Spinal cord (tissue), 10 donors: Measurements from ENCODE around the gene ZNF862. TPM values are rescaled to one million over a fixed set of nuclear protein-coding genes. Genes with fewer than 3 reads are reported as not detected.

ENCODE experiments used
- DNase-seq, 6 donors: peaks; one replicate each; pipeline versions ENCODE4 v3.0.0 to v3.0.0-alpha.2; 2013 to 2015; ENCODE audit warnings: low spot score in 6 of 6, low read depth in 4 of 6
- H3K27ac ChIP-seq: one replicate; pipeline ENCODE4 v1.5.1; 2013; ENCODE audit warnings: low read depth, low read length, control low read depth
- H3K27me3 ChIP-seq: one replicate; pipeline ENCODE4 v1.6.1; 2013; ENCODE audit warnings: low read length; ENCODE audit not compliant: control insufficient read depth, insufficient read depth
- H3K36me3 ChIP-seq: one replicate; pipeline ENCODE4 v1.6.1; 2013; ENCODE audit warnings: low read length; ENCODE audit not compliant: control insufficient read depth, insufficient read depth
- H3K4me1 ChIP-seq: one replicate; pipeline ENCODE4 v1.6.1; 2013; ENCODE audit warnings: low read length; ENCODE audit not compliant: control insufficient read depth, insufficient read depth
- H3K4me3 ChIP-seq: one replicate; pipeline ENCODE4 v1.5.1; 2013; ENCODE audit warnings: low read depth, low read length, control low read depth
- H3K9me3 ChIP-seq: one replicate; pipeline ENCODE4 v1.6.1; 2013; ENCODE audit warnings: low read length; ENCODE audit not compliant: control insufficient read depth, insufficient read depth
- WGBS: methylation state at CpG from one replicate; pipeline ENCODE4 v1.1.5; 2013; ENCODE audit warnings: missing lambda C conversion rate; ENCODE audit not compliant: insufficient coverage; 5-methylcytosine and 5-hydroxymethylcytosine counted together
- polyA plus RNA-seq, 2 donors: library from polyadenylated mRNA; unstranded; fragments of 120-200 nt; gene quantifications; one replicate each; pipeline ENCODE4 v1.2.1, GENCODE V29; 2013; ENCODE audit not compliant: insufficient read length in 2 of 2
- total RNA-seq, 2 donors: library from RNA; depleted of rRNA in 1 of 2; stranded (reverse); fragments of 120-200 nt in 1 of 2; fragments of >200 nt in 1 of 2; gene quantifications; one replicate each; pipeline versions ENCODE4 v1.2.3 to v1.2.4, GENCODE V29; 2013 to 2014
- donor health status: healthy.

The ZNF862 gene
- total and polyA plus RNA-seq, 4 donors = 10.3 to 27.9 (median 22.2) TPM

DNA sequence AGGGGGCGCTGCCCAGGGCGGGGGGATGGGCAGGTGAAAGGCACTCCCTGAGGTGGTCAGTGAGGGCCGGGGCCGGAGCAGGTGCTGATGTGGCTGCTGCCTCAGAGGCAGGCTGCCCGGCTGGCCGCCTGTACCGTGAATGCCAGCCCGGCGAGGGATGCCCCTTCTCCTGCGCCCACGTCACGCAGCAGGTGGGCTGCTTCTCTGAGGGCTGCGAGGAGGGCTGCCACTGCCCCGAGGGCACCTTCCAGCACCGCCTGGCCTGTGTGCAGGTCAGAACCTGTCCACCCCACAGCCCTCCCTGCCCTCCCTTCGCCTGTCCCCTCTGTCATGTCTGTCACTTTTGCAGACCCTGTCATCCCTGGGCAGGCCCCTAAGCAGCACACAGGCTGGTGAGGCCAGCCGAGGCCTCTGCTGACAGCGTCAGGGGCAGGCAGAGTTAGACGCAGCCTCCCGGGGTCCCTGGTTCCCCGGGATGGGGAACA, 21.9 kb upstream of the ZNF862 start:
- WGBS = 76% methylated on average over 19 of the region's 21 CpGs

DNA sequence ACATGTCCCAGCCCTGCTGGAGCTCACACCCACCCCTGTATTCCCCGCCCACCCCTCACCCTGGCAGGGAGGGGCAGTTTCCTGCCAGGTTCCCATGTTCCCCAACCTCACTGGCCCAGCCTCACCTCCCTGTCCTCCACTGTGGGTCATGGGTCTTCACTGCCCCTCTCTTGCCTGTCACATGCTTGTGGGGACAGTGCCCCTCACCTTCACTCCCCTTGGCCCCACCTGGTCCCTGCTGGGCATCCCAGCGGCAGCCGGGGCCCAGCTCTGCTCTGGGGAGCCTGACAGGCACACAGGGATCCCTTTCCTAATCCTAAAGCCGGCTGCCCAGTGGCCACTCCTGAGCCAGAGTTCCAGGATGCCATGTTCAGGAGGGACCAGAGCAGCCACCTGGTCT, 21.4 kb upstream of the ZNF862 start:
- Histone ChIP-seq H3K36me3 (peaks cover 22% of the 10 kb centered on the region), H3K4me3 (no peak overlapping the region), H3K27me3 (no peaks in the 10 kb centered on the region), H3K9me3 (no peaks in the 10 kb centered on the region), H3K27ac (no peak overlapping the region), H3K4me1 (peaks cover 4% of the 10 kb centered on the region)
- 65% methylated on average over 4 of the region's 4 CpGs for WGBS
- no peak for DNase-seq

More for the DNA sequence above, 21.9 kb upstream of the ZNF862 start:
- Histone ChIP-seq H3K27ac (no peak overlapping the region), H3K36me3 (peaks cover 24% of the 10 kb centered on the region), H3K27me3 (no peaks in the 10 kb centered on the region), H3K4me3 (no peak overlapping the region), H3K4me1 (peaks cover 4% of the 10 kb centered on the region), H3K9me3 (no peaks in the 10 kb centered on the region)
- no peak for DNase-seq

DNA sequence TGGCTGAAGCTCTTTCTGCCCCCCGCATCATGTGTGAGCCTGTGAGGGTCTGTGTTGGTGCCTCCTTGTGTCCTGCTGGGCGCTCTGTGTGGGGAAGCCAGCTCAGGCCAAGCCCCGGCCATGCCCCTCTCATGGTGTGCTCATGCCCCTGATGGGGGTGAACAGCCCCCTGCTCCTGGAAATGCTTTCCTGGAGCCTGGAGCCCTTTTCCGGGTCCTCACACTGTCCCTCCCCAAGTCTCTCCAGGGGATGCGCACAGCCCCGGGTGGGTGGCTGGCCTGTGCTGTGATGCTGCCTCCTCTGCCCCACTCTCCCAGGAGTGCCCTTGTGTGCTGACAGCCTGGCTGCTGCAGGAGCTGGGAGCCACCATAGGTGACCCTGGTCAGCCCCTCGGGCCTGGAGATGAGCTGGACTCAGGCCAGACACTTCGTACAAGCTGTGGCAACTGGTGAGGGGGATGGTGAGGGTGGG, 20.8 kb upstream of the ZNF862 start:
- H3K9me3 ChIP-seq = no peaks in the 10 kb centered on the region
- DNase-seq = no peak
- no peaks in the 10 kb centered on the region for H3K27me3 ChIP-seq
- 77% methylated on average over 8 of the region's 8 CpGs for WGBS
- H3K36me3 ChIP-seq = peaks cover 18% of the 10 kb centered on the region
- H3K4me1 ChIP-seq = peaks cover 4% of the 10 kb centered on the region
- no peak overlapping the region for H3K27ac ChIP-seq
- H3K4me3 ChIP-seq = no peak overlapping the region

DNA sequence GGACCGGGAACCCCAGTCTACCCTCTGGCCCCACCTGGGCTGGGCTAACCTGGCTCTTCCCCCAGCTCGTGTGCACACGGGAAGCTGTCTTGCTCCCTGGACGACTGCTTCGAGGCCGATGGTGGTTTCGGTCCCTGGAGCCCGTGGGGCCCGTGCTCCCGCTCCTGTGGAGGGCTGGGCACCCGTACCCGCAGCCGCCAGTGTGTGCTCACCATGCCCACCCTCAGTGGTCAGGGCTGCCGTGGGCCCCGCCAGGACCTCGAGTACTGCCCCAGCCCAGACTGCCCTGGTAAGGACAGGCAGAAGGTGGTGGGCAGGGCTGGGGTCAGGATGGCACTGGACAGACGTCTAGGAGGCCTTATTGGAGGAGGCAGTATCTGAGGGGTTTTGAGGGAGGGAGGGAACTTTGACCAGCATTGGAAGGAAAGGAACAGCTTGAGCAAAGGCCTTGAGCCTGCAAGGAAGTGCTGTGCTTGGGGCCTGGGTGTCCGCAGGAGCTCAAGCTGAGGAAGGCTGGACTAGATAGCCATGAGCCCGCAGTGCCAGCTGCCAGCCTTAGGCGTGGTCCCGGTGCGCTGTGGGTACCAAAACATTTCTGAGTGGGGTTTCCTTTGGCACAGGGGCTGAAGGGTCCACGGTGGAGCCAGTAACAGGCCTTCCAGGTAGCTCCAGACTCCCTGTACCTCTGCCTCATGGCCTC, 20.2 kb upstream of the ZNF862 start:
- Histone ChIP-seq H3K27me3 (no peaks in the 10 kb centered on the region), H3K4me1 (peaks cover 4% of the 10 kb centered on the region), H3K4me3 (no peak overlapping the region), H3K36me3 (peaks cover 21% of the 10 kb centered on the region), H3K27ac (no peak overlapping the region), H3K9me3 (no peaks in the 10 kb centered on the region)
- WGBS = 90% methylated on average over 22 of the region's 23 CpGs
- no peak for DNase-seq

DNA sequence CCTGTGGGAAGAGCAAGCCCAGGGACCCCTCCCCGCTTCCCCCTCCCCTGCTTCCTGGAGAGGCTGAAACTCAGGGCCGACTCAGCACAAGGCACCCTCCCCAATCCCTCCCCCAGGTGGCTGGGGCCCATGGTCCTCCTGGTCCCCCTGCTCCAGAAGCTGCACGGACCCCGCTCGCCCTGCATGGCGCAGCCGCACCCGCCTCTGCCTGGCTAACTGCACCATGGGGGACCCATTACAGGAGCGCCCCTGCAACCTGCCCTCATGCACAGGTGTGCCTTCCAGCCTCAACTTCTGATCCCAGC, 19.7 kb upstream of the ZNF862 start:
- H3K4me1 ChIP-seq = peaks cover 4% of the 10 kb centered on the region
- no peaks in the 10 kb centered on the region for H3K27me3 ChIP-seq
- no peaks in the 10 kb centered on the region for H3K9me3 ChIP-seq
- no peak overlapping the region for H3K27ac ChIP-seq
- WGBS = 85% methylated on average over 9 of the region's 9 CpGs
- no peak overlapping the region for H3K4me3 ChIP-seq
- peaks cover 25% of the 10 kb centered on the region for H3K36me3 ChIP-seq
- DNase-seq = no peak

DNA sequence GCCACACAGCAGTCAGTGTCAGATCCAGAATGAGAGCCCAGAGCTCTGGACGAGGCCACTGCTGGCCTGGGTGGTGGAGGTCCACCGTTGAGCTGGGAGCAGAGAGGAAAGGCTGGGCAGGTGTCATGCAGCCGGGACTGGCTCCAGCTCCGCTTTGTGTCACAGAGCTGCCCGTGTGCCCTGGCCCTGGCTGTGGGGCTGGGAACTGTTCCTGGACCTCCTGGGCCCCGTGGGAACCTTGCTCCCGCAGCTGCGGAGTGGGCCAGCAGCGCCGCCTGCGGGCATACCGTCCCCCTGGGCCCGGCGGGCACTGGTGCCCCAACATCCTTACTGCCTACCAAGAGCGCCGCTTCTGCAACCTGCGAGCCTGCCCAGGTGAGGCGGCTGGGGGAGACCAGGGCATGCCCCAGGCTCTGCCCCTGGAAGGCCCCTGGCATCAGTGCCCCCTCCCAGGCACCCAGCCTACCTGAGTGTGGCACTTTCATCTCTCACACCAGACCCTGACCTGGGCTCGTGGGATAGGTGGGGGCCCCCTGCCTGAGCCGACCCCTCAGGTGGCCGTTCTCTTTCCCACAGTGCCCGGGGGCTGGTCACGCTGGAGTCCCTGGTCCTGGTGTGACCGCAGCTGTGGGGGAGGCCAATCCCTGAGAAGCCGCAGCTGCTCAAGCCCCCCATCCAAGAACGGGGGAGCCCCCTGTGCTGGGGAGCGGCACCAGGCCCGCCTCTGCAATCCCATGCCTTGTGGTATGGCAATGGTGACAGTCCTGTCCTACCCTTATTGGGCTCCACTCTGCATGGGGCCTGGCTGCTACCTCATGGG, 18.8 kb upstream of the ZNF862 start:
- no peak for DNase-seq
- WGBS = 88% methylated on average over 27 of the region's 28 CpGs
- Histone ChIP-seq H3K27me3 (no peaks in the 10 kb centered on the region), H3K9me3 (no peaks in the 10 kb centered on the region), H3K27ac (no peak overlapping the region), H3K4me1 (peaks cover 4% of the 10 kb centered on the region), H3K36me3 (peaks cover 29% of the 10 kb centered on the region), H3K4me3 (no peak overlapping the region)

DNA sequence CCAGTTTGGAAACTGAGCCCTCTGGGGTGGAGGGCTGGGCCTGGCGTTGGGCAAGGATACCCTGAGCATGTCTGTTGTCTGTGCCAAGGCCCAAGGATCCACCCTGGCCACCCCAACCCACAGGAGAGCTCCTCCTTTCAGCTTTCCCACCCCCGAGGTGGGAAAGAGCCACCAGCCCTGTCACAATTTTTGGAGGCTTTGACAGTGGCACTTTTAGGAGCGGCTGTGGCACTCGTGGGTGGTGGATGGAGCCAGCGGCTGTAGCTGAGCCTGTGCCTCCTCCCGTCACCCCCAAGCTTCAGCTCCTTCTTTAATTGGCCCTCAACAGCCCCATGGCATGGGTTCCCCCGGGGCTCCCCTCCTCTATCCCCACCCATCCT, 18.2 kb upstream of the ZNF862 start:
- 69% methylated on average over 5 of the region's 7 CpGs for WGBS

DNA sequence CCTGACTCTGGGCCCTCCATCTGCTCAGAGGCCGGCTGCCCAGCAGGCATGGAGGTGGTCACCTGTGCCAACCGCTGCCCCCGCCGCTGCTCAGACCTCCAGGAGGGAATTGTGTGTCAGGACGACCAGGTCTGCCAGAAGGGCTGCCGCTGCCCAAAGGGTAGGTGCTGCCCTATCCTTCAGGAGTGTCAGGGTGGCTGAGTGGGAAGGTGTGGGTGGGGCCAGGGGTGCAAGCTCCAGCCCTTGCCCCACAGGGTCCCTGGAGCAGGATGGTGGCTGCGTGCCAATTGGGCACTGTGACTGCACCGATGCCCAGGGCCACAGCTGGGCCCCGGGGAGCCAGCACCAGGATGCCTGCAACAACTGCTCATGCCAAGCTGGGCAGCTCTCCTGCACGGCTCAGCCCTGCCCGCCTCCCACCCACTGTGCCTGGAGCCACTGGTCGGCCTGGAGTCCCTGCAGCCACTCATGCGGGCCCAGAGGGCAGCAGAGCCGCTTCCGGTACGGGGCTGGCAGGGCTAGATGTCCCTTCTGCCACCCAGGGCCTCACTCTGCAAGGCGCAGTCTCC, 17.5 kb upstream of the ZNF862 start:
- Histone ChIP-seq H3K9me3 (no peaks in the 10 kb centered on the region), H3K36me3 (peaks cover 42% of the 10 kb centered on the region), H3K27me3 (no peaks in the 10 kb centered on the region), H3K4me1 (peaks cover 4% of the 10 kb centered on the region), H3K4me3 (no peak overlapping the region), H3K27ac (no peak overlapping the region)
- 79% methylated on average over 17 of the region's 17 CpGs for WGBS
- no peak for DNase-seq

More for the DNA sequence above, 18.2 kb upstream of the ZNF862 start:
- Histone ChIP-seq H3K36me3 (peaks cover 35% of the 10 kb centered on the region), H3K4me1 (peaks cover 4% of the 10 kb centered on the region), H3K27me3 (no peaks in the 10 kb centered on the region), H3K4me3 (no peak overlapping the region), H3K9me3 (no peaks in the 10 kb centered on the region), H3K27ac (no peak overlapping the region)
- no peak for DNase-seq

DNA sequence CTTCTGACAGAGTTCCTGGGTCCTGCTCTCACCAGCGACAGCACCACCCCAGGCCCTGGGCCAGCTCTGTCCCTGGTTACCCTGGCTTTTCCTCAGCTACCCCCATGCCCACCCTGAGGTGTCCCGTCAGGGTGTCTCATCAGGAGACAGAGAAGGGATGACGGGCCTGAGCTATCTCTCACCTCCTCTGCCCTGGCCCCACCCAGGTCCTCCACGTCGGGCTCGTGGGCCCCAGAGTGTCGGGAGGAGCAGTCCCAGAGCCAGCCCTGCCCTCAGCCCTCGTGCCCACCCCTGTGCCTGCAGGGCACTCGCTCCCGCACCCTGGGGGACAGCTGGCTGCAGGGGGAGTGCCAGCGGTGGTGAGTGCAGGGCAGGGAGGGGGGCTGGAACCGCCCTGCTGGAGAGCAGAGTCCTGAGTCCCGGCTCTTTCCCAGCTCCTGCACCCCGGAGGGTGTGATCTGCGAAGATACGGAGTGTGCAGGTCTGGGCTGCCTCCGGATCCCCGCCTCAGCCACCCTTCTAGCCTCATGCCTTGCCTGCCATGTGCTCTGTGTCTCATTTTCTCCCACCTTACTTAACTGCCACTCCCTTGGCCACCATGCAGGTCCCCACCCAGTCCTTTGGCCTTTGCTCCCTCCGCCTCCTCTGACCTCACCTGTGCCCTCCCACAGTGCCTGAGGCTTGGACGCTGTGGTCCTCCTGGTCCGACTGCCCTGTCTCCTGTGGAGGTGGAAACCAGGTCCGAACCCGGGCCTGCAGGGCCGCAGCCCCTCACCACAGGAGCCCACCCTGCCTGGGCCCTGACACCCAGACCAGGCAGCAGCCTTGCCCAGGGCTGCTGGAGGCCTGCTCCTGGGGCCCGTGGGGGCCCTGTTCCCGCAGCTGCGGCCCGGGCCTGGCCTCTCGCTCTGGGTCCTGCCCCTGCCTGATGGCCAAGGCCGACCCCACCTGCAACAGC, 16.7 kb upstream of the ZNF862 start:
- Histone ChIP-seq H3K9me3 (no peaks in the 10 kb centered on the region), H3K27ac (no peak overlapping the region), H3K27me3 (no peaks in the 10 kb centered on the region), H3K4me3 (no peak overlapping the region), H3K36me3 (peaks cover 49% of the 10 kb centered on the region), H3K4me1 (peaks cover 4% of the 10 kb centered on the region)
- WGBS = 83% methylated on average over 27 of the region's 30 CpGs
- no peak for DNase-seq
